DND-41 (cell line): ENCODE results near the gene TMCC1.

Source experiments
- ATAC-seq: fragments of 200-7000 bp; cut with Tn5 transposase; 3 replicates; pipeline ENCODE4 v1.9.1; 2021; ENCODE audit warnings: low read depth; ENCODE audit not compliant: insufficient read depth
- DNase-seq: peaks from one replicate; pipeline ENCODE4 v3.0.0-alpha.2; 2020
- H2AFZ ChIP-seq: 2 replicates; pipeline ENCODE4 v1.6.0; 2012; ENCODE audit warnings: low read depth, low read length
- H3K27ac ChIP-seq: 2 replicates; pipeline ENCODE4 v1.5.1; 2012; ENCODE audit warnings: low read length, inconsistent platforms
- H3K27me3 ChIP-seq: fragments of 200-600 bp; sonication (generic); 2 replicates; pipeline ENCODE4 v1.6.0; 2012; ENCODE audit warnings: low read length, mild to moderate bottlenecking, inconsistent platforms; ENCODE audit not compliant: insufficient read depth, poor library complexity
- H3K36me3 ChIP-seq: 2 replicates; pipeline ENCODE4 v1.5.1; 2012; ENCODE audit warnings: low read length, inconsistent platforms; ENCODE audit not compliant: insufficient read depth
- H3K4me1 ChIP-seq: 2 replicates; pipeline ENCODE4 v1.5.1; 2012; ENCODE audit warnings: mild to moderate bottlenecking, low read length; ENCODE audit not compliant: insufficient read depth
- H3K4me2 ChIP-seq: 2 replicates; pipeline ENCODE4 v1.6.0; 2012; ENCODE audit warnings: mild to moderate bottlenecking, moderate library complexity, low read length, inconsistent platforms; ENCODE audit not compliant: insufficient read depth
- H3K4me3 ChIP-seq, 2 experiments: fragments of 200-600 bp in 1 of 2; shearing (Covaris generic) in 1 of 2; 2 replicates each; pipeline ENCODE4 v1.5.1; 2012 to 2016; ENCODE audit warnings: inconsistent platforms in 2 of 2, low read length in 2 of 2, mild to moderate bottlenecking in 2 of 2, low read depth in 1 of 2, moderate library complexity in 1 of 2
- H3K79me2 ChIP-seq: 2 replicates; pipeline ENCODE4 v1.6.0; 2012; ENCODE audit warnings: low read length, inconsistent platforms; ENCODE audit not compliant: insufficient read depth
- H3K9ac ChIP-seq: 2 replicates; pipeline ENCODE4 v1.6.0; 2012; ENCODE audit warnings: low read depth, mild to moderate bottlenecking, inconsistent platforms, low read length, moderate library complexity
- H3K9me3 ChIP-seq: 2 replicates; pipeline ENCODE4 v1.5.1; 2012; ENCODE audit warnings: low read length, moderate library complexity, mild to moderate bottlenecking, inconsistent platforms; ENCODE audit not compliant: insufficient read depth, severe bottlenecking
- H4K20me1 ChIP-seq: 2 replicates; pipeline ENCODE4 v1.6.0; 2012; ENCODE audit warnings: low read length; ENCODE audit not compliant: insufficient read depth
- EZH2 ChIP-seq: IDR thresholded peaks from 3 replicates; pipeline ENCODE4 v1.6.1; 2012; ENCODE audit warnings: borderline replicate concordance, low read depth, mild to moderate bottlenecking, moderate library complexity, low read length, inconsistent platforms; ENCODE audit not compliant: severe bottlenecking
- TF ChIP-seq, protein P1 (sequence below): IDR thresholded peaks from 2 replicates; pipeline ENCODE4 v1.5.1; 2012; ENCODE audit warnings: borderline replicate concordance, low read length, moderate library complexity, mild to moderate bottlenecking; ENCODE audit not compliant: poor library complexity, severe bottlenecking; ENCODE audit errors: extremely low read depth

TMCC1 gene

DNA sequence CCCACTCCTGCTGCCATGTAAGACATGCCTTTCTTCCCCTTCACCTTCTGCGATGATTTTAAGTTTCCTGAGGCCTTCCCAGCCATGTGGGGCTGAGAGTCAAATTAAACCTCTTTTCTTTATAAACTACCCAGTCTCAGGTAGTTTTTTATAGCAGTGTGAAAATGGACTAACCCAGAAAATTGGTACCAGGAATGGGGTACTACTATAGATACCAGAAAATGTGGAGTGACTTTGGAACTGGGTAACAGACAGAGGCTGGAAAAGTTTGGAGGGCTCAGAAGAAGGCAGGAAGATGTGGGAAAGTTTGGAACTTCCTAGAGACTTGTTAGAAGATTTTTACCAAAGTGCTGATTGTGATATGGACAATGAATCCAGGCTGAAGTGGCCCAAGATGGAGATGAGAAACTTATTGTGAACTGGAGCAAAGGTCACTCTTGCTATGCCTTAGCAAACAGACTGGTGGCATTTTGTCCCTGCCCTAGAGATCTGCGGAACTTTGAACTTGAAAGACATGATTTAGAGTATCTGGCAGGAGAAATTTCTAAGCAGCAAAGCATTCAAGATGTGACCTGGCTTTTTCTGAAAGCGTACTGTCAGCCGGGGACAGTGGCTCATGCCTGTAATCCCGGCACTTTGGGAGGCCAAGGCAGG is 52.7 kb downstream of the TMCC1 start:
- H3K9me3 ChIP-seq: no peaks in the 10 kb centered on the region
- DNase-seq (no peak), ATAC-seq (no peak)
- H3K79me2 ChIP-seq: peaks cover 16% of the 10 kb centered on the region
- TF ChIP-seq, protein P1, sequence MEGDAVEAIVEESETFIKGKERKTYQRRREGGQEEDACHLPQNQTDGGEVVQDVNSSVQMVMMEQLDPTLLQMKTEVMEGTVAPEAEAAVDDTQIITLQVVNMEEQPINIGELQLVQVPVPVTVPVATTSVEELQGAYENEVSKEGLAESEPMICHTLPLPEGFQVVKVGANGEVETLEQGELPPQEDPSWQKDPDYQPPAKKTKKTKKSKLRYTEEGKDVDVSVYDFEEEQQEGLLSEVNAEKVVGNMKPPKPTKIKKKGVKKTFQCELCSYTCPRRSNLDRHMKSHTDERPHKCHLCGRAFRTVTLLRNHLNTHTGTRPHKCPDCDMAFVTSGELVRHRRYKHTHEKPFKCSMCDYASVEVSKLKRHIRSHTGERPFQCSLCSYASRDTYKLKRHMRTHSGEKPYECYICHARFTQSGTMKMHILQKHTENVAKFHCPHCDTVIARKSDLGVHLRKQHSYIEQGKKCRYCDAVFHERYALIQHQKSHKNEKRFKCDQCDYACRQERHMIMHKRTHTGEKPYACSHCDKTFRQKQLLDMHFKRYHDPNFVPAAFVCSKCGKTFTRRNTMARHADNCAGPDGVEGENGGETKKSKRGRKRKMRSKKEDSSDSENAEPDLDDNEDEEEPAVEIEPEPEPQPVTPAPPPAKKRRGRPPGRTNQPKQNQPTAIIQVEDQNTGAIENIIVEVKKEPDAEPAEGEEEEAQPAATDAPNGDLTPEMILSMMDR: no peak
- TF ChIP-seq EZH2: no peak
- no peaks in the 10 kb centered on the region for H3K27me3 ChIP-seq
- H3K36me3 ChIP-seq: 0 out of 2 replicates have a peak, but pooled peaks cover 5% of the 10 kb centered on the region
- H4K20me1 ChIP-seq: no peaks in the 10 kb centered on the region
- H2AFZ ChIP-seq: no peak overlapping the region
- H3K4me3 ChIP-seq: no peak overlapping the region
- no peaks in the 10 kb centered on the region for H3K4me1 ChIP-seq
- no peak overlapping the region for H3K9ac ChIP-seq
- no peak overlapping the region for H3K27ac ChIP-seq
- H3K4me2 ChIP-seq: no peak overlapping the region

DNA sequence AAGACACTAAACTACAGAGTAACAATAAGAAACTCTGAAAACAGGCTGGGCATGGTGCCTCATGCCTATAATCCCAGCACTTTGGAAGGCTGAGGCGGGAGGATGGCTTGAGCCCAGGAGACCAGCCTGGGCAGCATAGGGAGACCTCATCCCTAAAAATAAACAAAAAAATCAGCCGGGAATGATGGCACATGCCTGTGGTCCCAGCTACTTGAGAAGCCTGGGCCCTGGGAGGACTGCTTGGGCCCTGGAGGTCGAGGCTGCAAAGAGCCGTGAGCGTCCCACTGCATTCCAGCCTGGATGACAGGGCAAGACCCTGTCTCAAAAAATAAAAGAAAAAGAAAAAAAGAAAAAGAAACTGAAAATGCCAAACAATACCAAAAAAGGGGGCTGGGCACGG is 55.4 kb downstream of the TMCC1 start:
- Histone ChIP-seq H3K4me3 (no peak overlapping the region), H3K9ac (no peak overlapping the region), H3K27ac (no peak overlapping the region), H3K4me1 (no peaks in the 10 kb centered on the region), H4K20me1 (no peaks in the 10 kb centered on the region), H2AFZ (no peak overlapping the region), H3K4me2 (no peak overlapping the region), H3K27me3 (no peaks in the 10 kb centered on the region), H3K79me2 (peaks cover 18% of the 10 kb centered on the region), H3K9me3 (no peaks in the 10 kb centered on the region), H3K36me3 (0 out of 2 replicates have a peak, but pooled peaks cover 5% of the 10 kb centered on the region)
- DNase-seq (no peak), ATAC-seq (no peak)
- TF ChIP-seq, protein P1: no peak
- TF ChIP-seq EZH2: no peak

DNA sequence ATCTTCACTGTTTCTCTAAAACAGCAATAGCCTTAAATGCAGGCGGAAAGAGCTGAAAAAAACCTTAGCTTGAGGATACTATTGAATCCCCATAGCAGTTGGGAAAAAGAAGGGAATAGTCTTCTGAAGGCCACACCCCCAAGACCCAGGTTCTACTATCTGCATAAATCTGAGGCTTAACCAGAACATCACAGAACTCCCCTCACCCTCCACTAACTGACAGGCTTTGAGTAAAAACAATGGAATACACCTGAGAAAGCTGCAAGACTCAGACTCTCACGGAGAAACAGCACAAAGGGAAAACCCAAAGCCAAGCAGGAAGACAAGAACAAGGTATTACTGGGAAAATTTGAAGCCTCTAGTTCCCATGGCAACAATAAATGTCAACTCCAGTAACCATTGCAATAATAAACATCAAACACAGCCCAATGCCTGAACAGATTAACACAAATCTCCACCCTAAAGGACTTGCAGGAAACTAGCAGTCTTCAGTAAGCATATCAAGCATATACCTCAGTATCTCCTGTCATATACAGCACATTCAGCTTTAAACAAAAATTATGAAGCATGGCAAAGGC is 56.4 kb downstream of the TMCC1 start:
- H3K4me1 ChIP-seq: no peaks in the 10 kb centered on the region
- no peaks in the 10 kb centered on the region for H3K27me3 ChIP-seq
- no peak for DNase-seq
- H3K9me3 ChIP-seq: no peaks in the 10 kb centered on the region
- H3K27ac ChIP-seq: no peak overlapping the region
- TF ChIP-seq, protein P1: no peak
- no peak for TF ChIP-seq EZH2
- H4K20me1 ChIP-seq: no peaks in the 10 kb centered on the region
- H3K4me2 ChIP-seq: no peak overlapping the region
- no peak overlapping the region for H2AFZ ChIP-seq
- H3K9ac ChIP-seq: no peak overlapping the region
- no peak for ATAC-seq
- 0 out of 2 replicates have a peak, but pooled peaks cover 2% of the 10 kb centered on the region for H3K36me3 ChIP-seq
- H3K4me3 ChIP-seq: no peak overlapping the region
- peaks cover 15% of the 10 kb centered on the region for H3K79me2 ChIP-seq
